RWPE2 (cell line): ENCODE measurements around the gene ZBTB25.
A peak's percentile ranks its signal among the peaks of the same experiment; 100 is the strongest.

Source experiments
- ATAC-seq: fragments of 200-7000 bp; cut with Tn5 transposase; 3 replicates; pipeline ENCODE4 v1.9.1; 2021; ENCODE audit warnings: low read depth
- DNase-seq: peaks from one replicate; pipeline ENCODE4 v3.0.0-alpha.2; 2020; ENCODE audit warnings: low spot score
- H3K27ac ChIP-seq: fragments of 450-650 bp; 2 replicates; pipeline ENCODE4 v1.5.1; 2017; ENCODE audit warnings: mild to moderate bottlenecking; ENCODE audit not compliant: poor library complexity, severe bottlenecking
- H3K27me3 ChIP-seq: fragments of 250-450 bp; sonication (Bioruptor Pico); 2 replicates; pipeline ENCODE4 v1.5.1; 2021; ENCODE audit warnings: mild to moderate bottlenecking, moderate library complexity; ENCODE audit not compliant: insufficient read depth, poor library complexity, severe bottlenecking
- H3K36me3 ChIP-seq: fragments of 250-450 bp; sonication (Bioruptor Pico); 2 replicates; pipeline ENCODE4 v1.5.1; 2020; ENCODE audit warnings: low read depth, mild to moderate bottlenecking, moderate library complexity
- H3K4me1 ChIP-seq: fragments of 250-450 bp; sonication (Bioruptor Pico); 2 replicates; pipeline ENCODE4 v1.5.1; 2021; ENCODE audit warnings: mild to moderate bottlenecking, moderate library complexity; ENCODE audit not compliant: insufficient read depth, poor library complexity, severe bottlenecking
- H3K4me3 ChIP-seq: fragments of 250-450 bp; sonication (Bioruptor Pico); 2 replicates; pipeline ENCODE4 v1.5.1; 2021; ENCODE audit warnings: mild to moderate bottlenecking, moderate library complexity; ENCODE audit not compliant: severe bottlenecking
- H3K9me3 ChIP-seq: fragments of 250-450 bp; sonication (Bioruptor Pico); 2 replicates; pipeline ENCODE4 v1.5.1; 2021; ENCODE audit warnings: mild to moderate bottlenecking, moderate library complexity; ENCODE audit not compliant: severe bottlenecking
- CTCF ChIP-seq: fragments of 450-650 bp; IDR thresholded peaks from one replicate; pipeline ENCODE4 v1.5.1; 2017; ENCODE audit warnings: mild to moderate bottlenecking, moderate library complexity; ENCODE audit not compliant: poor library complexity, severe bottlenecking

The ZBTB25 gene

GRCh38 chr14:64464651-64465050, 39.0 kb downstream of the ZBTB25 start:
- no peak for DNase-seq
- no peak overlapping the region for H3K27ac ChIP-seq
- ATAC-seq: peak; percentile 9; the same call in 2 of the 3 replicates

GRCh38 chr14:64463873-64464272, 39.8 kb downstream of the ZBTB25 start:
- Histone ChIP-seq H3K36me3 (peaks cover 15% of the 10 kb centered on the region), H3K27me3 (no peaks in the 10 kb centered on the region), H3K27ac (no peak overlapping the region), H3K9me3 (no peaks in the 10 kb centered on the region), H3K4me3 (no peak overlapping the region), H3K4me1 (peaks cover 12% of the 10 kb centered on the region)
- DNase-seq (no peak), ATAC-seq (no peak)
- TF ChIP-seq CTCF: no peak

More at GRCh38 chr14:64464651-64465050, 39.0 kb downstream of the ZBTB25 start:
- H3K4me1 ChIP-seq: peaks cover 12% of the 10 kb centered on the region
- peaks cover 7% of the 10 kb centered on the region for H3K36me3 ChIP-seq
- no peak for TF ChIP-seq CTCF
- no peaks in the 10 kb centered on the region for H3K27me3 ChIP-seq
- no peaks in the 10 kb centered on the region for H3K9me3 ChIP-seq
- H3K4me3 ChIP-seq: peak overlapping the region; percentile 67

- Histone ChIP-seq H3K4me1 (peaks cover 12% of the 10 kb centered on the region), H3K9me3 (no peaks in the 10 kb centered on the region), H3K27me3 (no peaks in the 10 kb centered on the region), H3K36me3 (peaks cover 22% of the 10 kb centered on the region), H3K27ac (no peak overlapping the region), H3K4me3 (no peak overlapping the region)
- no peak for TF ChIP-seq CTCF
- DNase-seq (no peak), ATAC-seq (no peak)
Observed at GRCh38 chr14:64463195-64463594, 40.4 kb downstream of the ZBTB25 start.

GRCh38 chr14:64461221-64461620, 42.4 kb downstream of the ZBTB25 start:
- Histone ChIP-seq H3K27me3 (no peaks in the 10 kb centered on the region), H3K4me1 (peaks cover 10% of the 10 kb centered on the region), H3K27ac (no peak overlapping the region), H3K36me3 (peaks cover 38% of the 10 kb centered on the region), H3K4me3 (no peak overlapping the region), H3K9me3 (no peaks in the 10 kb centered on the region)
- no peak for TF ChIP-seq CTCF
- DNase-seq (no peak), ATAC-seq (no peak)

GRCh38 chr14:64459405-64460136, 44.1 kb downstream of the ZBTB25 start:
- H3K36me3 ChIP-seq: peaks cover 54% of the 10 kb centered on the region

More at GRCh38 chr14:64459405-64460136, 44.1 kb downstream of the ZBTB25 start:
- no peak for TF ChIP-seq CTCF
- peaks cover 4% of the 10 kb centered on the region for H3K4me1 ChIP-seq
- DNase-seq: no peak
- H3K4me3 ChIP-seq: no peak overlapping the region
- ATAC-seq: no peak
- H3K27ac ChIP-seq: no peak overlapping the region
- no peaks in the 10 kb centered on the region for H3K27me3 ChIP-seq
- H3K9me3 ChIP-seq: no peaks in the 10 kb centered on the region
